Keratinocyte (primary cell): Measurements from ENCODE around the gene MYDGF. TPM values are rescaled to one million over a fixed set of nuclear protein-coding genes. Genes with fewer than 3 reads are reported as not detected.

Experiments used
- DNase-seq: peaks from one replicate; pipeline ENCODE4 v3.0.0-alpha.2; 2011; ENCODE audit warnings: low read depth, missing footprints, low spot score
- FAIRE-seq: peaks from 2 replicates; lab custom pipeline; 2011; peaks lifted over from hg19 to GRCh38; lab: Jason Lieb, UNC
- H2AFZ ChIP-seq: 2 replicates; pipeline ENCODE4 v1.6.0; 2012; ENCODE audit warnings: low read length, control low read depth, inconsistent platforms; ENCODE audit not compliant: control insufficient read depth
- H3K27ac ChIP-seq: 2 replicates; pipeline ENCODE4 v1.5.1; 2011; ENCODE audit warnings: low read length; ENCODE audit not compliant: control insufficient read depth, insufficient read depth
- H3K27me3 ChIP-seq: 3 replicates; pipeline ENCODE4 v1.6.0; 2011; ENCODE audit warnings: low read length; ENCODE audit not compliant: control insufficient read depth, insufficient read depth; ENCODE audit errors: extremely low read depth
- H3K36me3 ChIP-seq, 2 experiments: 2 replicates in 1 of 2; 3 replicates in 1 of 2; pipeline ENCODE4 v1.5.1; 2011; ENCODE audit warnings: low read length in 2 of 2, mild to moderate bottlenecking in 1 of 2; ENCODE audit not compliant: control insufficient read depth in 2 of 2, insufficient read depth in 2 of 2; ENCODE audit errors: extremely low read depth in 1 of 2
- H3K4me1 ChIP-seq: 3 replicates; pipeline ENCODE4 v1.5.1; 2011; ENCODE audit warnings: low read length; ENCODE audit not compliant: control insufficient read depth, insufficient read depth; ENCODE audit errors: extremely low read depth
- H3K4me2 ChIP-seq: 3 replicates; pipeline ENCODE4 v1.6.0; 2011; ENCODE audit warnings: low read depth, low read length; ENCODE audit not compliant: control insufficient read depth, insufficient read depth; ENCODE audit errors: extremely low read depth
- H3K4me3 ChIP-seq, 3 experiments: fragments of 200-600 bp in 1 of 3; sonication (generic) in 1 of 3; 2 replicates in 2 of 3; 3 replicates in 1 of 3; pipeline ENCODE4 v1.5.1; 2011 to 2016; ENCODE audit warnings: low read length in 3 of 3, mild to moderate bottlenecking in 3 of 3, control low read depth in 2 of 3, inconsistent platforms in 1 of 3, low read depth in 1 of 3, mixed read lengths in 1 of 3, mixed run types in 1 of 3, moderate library complexity in 1 of 3; ENCODE audit not compliant: control insufficient read depth in 2 of 3, insufficient read depth in 2 of 3; ENCODE audit errors: extremely low read depth in 1 of 3
- H3K79me2 ChIP-seq: 2 replicates; pipeline ENCODE4 v1.6.0; 2012; ENCODE audit warnings: low read length; ENCODE audit not compliant: control insufficient read depth, insufficient read depth
- H3K9ac ChIP-seq: 3 replicates; pipeline ENCODE4 v1.6.0; 2011; ENCODE audit warnings: low read length; ENCODE audit not compliant: control insufficient read depth, insufficient read depth; ENCODE audit errors: extremely low read depth
- H3K9me1 ChIP-seq: 3 replicates; pipeline ENCODE4 v1.6.0; 2011; ENCODE audit warnings: low read length; ENCODE audit not compliant: control insufficient read depth, insufficient read depth; ENCODE audit errors: extremely low read depth
- H3K9me3 ChIP-seq: 2 replicates; pipeline ENCODE4 v1.5.1; 2012; ENCODE audit warnings: low read depth, low read length; ENCODE audit not compliant: control insufficient read depth
- H4K20me1 ChIP-seq: 3 replicates; pipeline ENCODE4 v1.6.0; 2011; ENCODE audit warnings: low read length; ENCODE audit not compliant: control insufficient read depth, insufficient read depth; ENCODE audit errors: extremely low read depth
- CTCF ChIP-seq, 3 experiments: IDR thresholded peaks in 1 of 3; conservative IDR thresholded peaks in 1 of 3; optimal IDR thresholded peaks in 1 of 3; 2 replicates in 2 of 3; 3 replicates in 1 of 3; pipeline versions ENCODE3 to v1.5.1; 2011; ENCODE audit warnings: low read length in 3 of 3, mild to moderate bottlenecking in 3 of 3, moderate library complexity in 2 of 3, control low read depth in 1 of 3, inconsistent platforms in 1 of 3; ENCODE audit not compliant: insufficient read depth in 2 of 3; ENCODE audit errors: extremely low read depth in 1 of 3
- EZH2 ChIP-seq: IDR thresholded peaks from one replicate; pipeline ENCODE4 v1.6.1; 2012; ENCODE audit warnings: inconsistent platforms, mild to moderate bottlenecking, low read length, moderate library complexity
- dilution Hi-C: fragments of 300-500 bp; cut with MboI; formaldehyde crosslinking; loops from one replicate; pipeline ENCODE4 v1.7.0; 2020; ENCODE audit warnings: low sequenced_read_pairs; ENCODE audit not compliant: extremely low pct_ligation_motif_present
- polyA plus RNA-seq, 5 experiments: library from polyadenylated mRNA; depleted of rRNA in 3 of 5; stranded (reverse) in 3 of 5; stranded (forward) in 1 of 5; unstranded in 1 of 5; fragments of >200 nt; gene quantifications; 1 replicate in 1 of 5; 2 replicates in 3 of 5; 3 replicates in 1 of 5; pipeline versions ENCODE4 v1.2.1 to v1.2.3, GENCODE V29; 2011 to 2012; ENCODE audit warnings: missing spikeins in 2 of 5, low read depth in 1 of 5, low replicate concordance in 1 of 5

The MYDGF gene
- polyA plus RNA-seq, 1 donor (not counting 4 experiments of a cell fraction or from before 2014, with no cell fraction given): 85.9 TPM

- Histone ChIP-seq H3K9me3 (no peaks in the 10 kb centered on the region), H3K36me3 (no peaks in the 10 kb centered on the region), H4K20me1 (no peaks in the 10 kb centered on the region), H3K4me3 (no peak overlapping the region), H3K9me1 (no peaks in the 10 kb centered on the region), H2AFZ (no peak overlapping the region), H3K4me1 (no peaks in the 10 kb centered on the region), H3K9ac (no peak overlapping the region), H3K79me2 (no peaks in the 10 kb centered on the region), H3K27me3 (peaks cover 21% of the 10 kb centered on the region), H3K27ac (no peak overlapping the region), H3K4me2 (no peak overlapping the region)
- DNase-seq (no peak), FAIRE-seq (no peak)
- dilution Hi-C loops: no loop called here
- TF ChIP-seq EZH2 (no peak), CTCF (optimal IDR thresholded peaks at IDR 0.05 in 1 of 3, IDR thresholded peaks at IDR 0.05 in 1 of 3, conservative IDR thresholded peaks at IDR 0.05 in 1 of 3; ENCODE audit: extremely low read depth in 1 of 3, insufficient read depth in 2 of 3, low read length in 3 of 3) (no peak)
These were observed 49.5 kb downstream of the MYDGF start for GRCh38 chr19:4620675-4621074.

DNA sequence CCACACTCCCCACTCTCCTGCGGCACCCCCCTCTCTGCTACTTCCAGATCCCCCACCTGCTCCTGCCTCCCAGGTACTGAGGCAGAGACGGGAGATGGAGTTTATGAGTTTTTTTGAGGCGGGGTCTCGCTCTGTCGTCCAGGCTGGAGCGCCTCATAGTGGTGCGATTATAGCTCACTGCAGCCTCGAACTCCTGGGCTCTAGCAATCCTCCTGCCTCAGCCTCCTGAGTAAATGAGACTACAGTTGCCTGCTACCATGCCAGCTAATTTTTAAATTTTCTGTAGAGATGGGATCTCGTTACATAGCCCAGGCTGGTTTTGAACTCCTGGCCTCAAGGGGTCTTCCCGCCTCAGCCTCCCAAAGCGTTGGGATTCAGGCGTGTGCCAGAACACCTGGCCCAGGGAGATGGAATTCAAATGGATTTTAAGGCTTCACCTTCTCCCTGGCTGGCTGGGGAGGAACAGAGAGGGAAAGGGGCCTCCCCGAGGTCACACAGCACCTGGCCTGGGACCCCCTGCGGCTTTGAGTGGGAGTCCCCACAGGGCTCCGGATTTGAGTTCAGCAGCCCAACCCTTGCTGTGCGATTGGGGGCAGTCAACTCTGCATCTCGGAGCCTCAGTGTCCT is 50.4 kb downstream of the MYDGF start:
- dilution Hi-C loops: no loop called here
- Histone ChIP-seq H3K4me2 (no peak overlapping the region), H2AFZ (no peak overlapping the region), H3K27me3 (peaks cover 21% of the 10 kb centered on the region), H3K9ac (no peak overlapping the region), H3K79me2 (no peaks in the 10 kb centered on the region), H4K20me1 (no peaks in the 10 kb centered on the region), H3K9me1 (no peaks in the 10 kb centered on the region), H3K9me3 (no peaks in the 10 kb centered on the region), H3K36me3 (no peaks in the 10 kb centered on the region), H3K4me3 (no peak overlapping the region), H3K27ac (no peak overlapping the region), H3K4me1 (no peaks in the 10 kb centered on the region)
- TF ChIP-seq CTCF (optimal IDR thresholded peaks at IDR 0.05 in 1 of 3, IDR thresholded peaks at IDR 0.05 in 1 of 3, conservative IDR thresholded peaks at IDR 0.05 in 1 of 3; ENCODE audit: extremely low read depth in 1 of 3, insufficient read depth in 2 of 3, low read length in 3 of 3) (no peak), EZH2 (no peak)
- DNase-seq (no peak), FAIRE-seq (no peak)
